ENCODE measurements around the gene MACF1. TPM values are rescaled to one million over a fixed set of nuclear protein-coding genes. Genes with fewer than 3 reads are reported as not detected.

MACF1 gene
- total RNA-seq, 1 experiment from 2014 or later = 103 TPM

DNA sequence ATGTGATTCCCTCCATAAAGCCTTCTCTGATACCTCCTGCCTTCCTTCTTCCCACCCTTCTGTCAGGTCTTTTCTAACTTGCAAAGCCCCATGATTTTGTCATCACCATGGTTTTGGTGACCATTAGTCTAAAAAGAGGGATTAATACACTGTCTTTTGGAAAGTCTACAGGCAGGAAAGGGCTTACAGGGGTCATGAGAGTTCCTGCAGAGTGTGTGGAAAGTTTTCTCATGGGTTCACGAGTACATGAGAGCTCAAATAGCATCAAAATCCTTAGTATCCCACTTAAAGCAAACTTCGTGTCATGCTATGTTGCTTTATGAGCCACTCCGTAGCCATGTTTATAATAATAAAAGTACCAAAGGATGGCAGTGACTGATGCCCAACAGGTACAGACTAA, 200.4 kb downstream of the MACF1 start:
- H3F3A ChIP-seq (ENCODE audit: low read length, unreplicated experiment) = peaks cover 5% of the 10 kb centered on the region
- no peaks in the 10 kb centered on the region for H3K36me3 ChIP-seq (ENCODE audit: low read depth, low read length)
- ChIA-PET CTCF (no interaction called here), POLR2A (ENCODE audit: unreplicated experiment) (no interaction called here)
- DNase-seq (no peak), ATAC-seq (no peak)
- 0 out of 2 replicates have a peak, but pooled peaks cover under 1% of the 10 kb centered on the region for H4K20me1 ChIP-seq (ENCODE audit: low read length)
- TF ChIP-seq EZH2phosphoT487 (IDR thresholded peaks at IDR 0.05; ENCODE audit: borderline replicate concordance, low read length) (no peak), EZH2 (IDR thresholded peaks at IDR 0.05; ENCODE audit: low read length, unreplicated experiment) (no peak)
- TF ChIP-seq, protein P1, sequence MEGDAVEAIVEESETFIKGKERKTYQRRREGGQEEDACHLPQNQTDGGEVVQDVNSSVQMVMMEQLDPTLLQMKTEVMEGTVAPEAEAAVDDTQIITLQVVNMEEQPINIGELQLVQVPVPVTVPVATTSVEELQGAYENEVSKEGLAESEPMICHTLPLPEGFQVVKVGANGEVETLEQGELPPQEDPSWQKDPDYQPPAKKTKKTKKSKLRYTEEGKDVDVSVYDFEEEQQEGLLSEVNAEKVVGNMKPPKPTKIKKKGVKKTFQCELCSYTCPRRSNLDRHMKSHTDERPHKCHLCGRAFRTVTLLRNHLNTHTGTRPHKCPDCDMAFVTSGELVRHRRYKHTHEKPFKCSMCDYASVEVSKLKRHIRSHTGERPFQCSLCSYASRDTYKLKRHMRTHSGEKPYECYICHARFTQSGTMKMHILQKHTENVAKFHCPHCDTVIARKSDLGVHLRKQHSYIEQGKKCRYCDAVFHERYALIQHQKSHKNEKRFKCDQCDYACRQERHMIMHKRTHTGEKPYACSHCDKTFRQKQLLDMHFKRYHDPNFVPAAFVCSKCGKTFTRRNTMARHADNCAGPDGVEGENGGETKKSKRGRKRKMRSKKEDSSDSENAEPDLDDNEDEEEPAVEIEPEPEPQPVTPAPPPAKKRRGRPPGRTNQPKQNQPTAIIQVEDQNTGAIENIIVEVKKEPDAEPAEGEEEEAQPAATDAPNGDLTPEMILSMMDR (conservative IDR thresholded peaks at IDR 0.05; ENCODE audit: low read depth, low read length) = no peak
- BruUV-seq (replicated peaks) = no TSS peak
- intact Hi-C loops (cut with micrococcal nuclease) = no loop called here
- H3K9me3 ChIP-seq (ENCODE audit: low read length) = no peaks in the 10 kb centered on the region
- H3K4me2 ChIP-seq (ENCODE audit: low read length) = no peak overlapping the region
- peaks cover 14% of the 10 kb centered on the region for H3K4me1 ChIP-seq (ENCODE audit: insufficient read depth, low read length)
- H3K9ac ChIP-seq (ENCODE audit: low read length) = no peak overlapping the region
- peaks cover 18% of the 10 kb centered on the region for H3K79me2 ChIP-seq (ENCODE audit: low read length)
- no peak overlapping the region for H2AFZ ChIP-seq (ENCODE audit: low read length)
- no peak overlapping the region for H3K4me3 ChIP-seq (ENCODE audit: low read length)
- H3K27ac ChIP-seq (ENCODE audit: low read length) = no peak overlapping the region
- H3K9me2 ChIP-seq (replicated peaks; ENCODE audit: low read length) = no peaks in the 10 kb centered on the region
- H3K27me3 ChIP-seq (ENCODE audit: low read length) = no peaks in the 10 kb centered on the region

DNA sequence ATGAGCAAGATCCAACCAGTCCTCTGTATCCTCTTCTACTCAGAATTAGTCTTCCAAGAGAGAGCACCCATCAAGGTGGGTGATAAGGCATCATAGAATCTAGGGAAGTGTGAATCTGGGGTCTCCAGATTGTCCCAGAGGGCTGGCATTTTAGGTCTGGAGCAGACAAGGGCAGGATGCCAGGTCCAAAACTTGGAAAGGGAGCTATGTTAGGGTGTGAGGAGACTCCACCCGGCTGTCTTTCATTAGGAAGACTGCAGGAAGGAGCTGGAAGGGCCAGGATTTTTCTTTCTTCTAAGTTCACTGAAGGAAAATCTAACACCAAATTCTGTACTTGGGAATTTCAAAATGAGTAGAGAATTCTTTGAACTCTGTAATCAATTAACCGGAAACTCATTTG, 200.9 kb downstream of the MACF1 start:
- ATAC-seq (no peak), DNase-seq (no peak)
- CTCF ChIA-PET = interaction anchor here (0.7 kb wide), 1 partner anchor 11 kb away, joined by 3 read pairs; no protein-coding TSS in a partner anchor
- Histone ChIP-seq H3K36me3 (ENCODE audit: low read depth, low read length) (no peaks in the 10 kb centered on the region), H3K9me3 (ENCODE audit: low read length) (no peaks in the 10 kb centered on the region), H4K20me1 (ENCODE audit: low read length) (peaks cover 5% of the 10 kb centered on the region; the same call in 1 of the 2 replicates), H3K27ac (ENCODE audit: low read length) (no peak overlapping the region), H3K4me3 (ENCODE audit: low read length) (no peak overlapping the region), H3K4me1 (ENCODE audit: insufficient read depth, low read length) (peaks cover 19% of the 10 kb centered on the region), H3K79me2 (ENCODE audit: low read length) (peaks cover 18% of the 10 kb centered on the region), H3K9me2 (replicated peaks; ENCODE audit: low read length) (no peaks in the 10 kb centered on the region), H3F3A (ENCODE audit: low read length, unreplicated experiment) (peaks cover 5% of the 10 kb centered on the region), H3K27me3 (ENCODE audit: low read length) (no peaks in the 10 kb centered on the region), H2AFZ (ENCODE audit: low read length) (no peak overlapping the region), H3K9ac (ENCODE audit: low read length) (no peak overlapping the region), H3K4me2 (ENCODE audit: low read length) (no peak overlapping the region)
- intact Hi-C loops (cut with micrococcal nuclease) = no loop called here
- no TSS peak for BruUV-seq (replicated peaks)
- POLR2A ChIA-PET (ENCODE audit: unreplicated experiment) = no interaction called here
- TF ChIP-seq, protein P1 (conservative IDR thresholded peaks at IDR 0.05; ENCODE audit: low read depth, low read length) = no peak
- TF ChIP-seq EZH2phosphoT487 (IDR thresholded peaks at IDR 0.05; ENCODE audit: borderline replicate concordance, low read length) (no peak), EZH2 (IDR thresholded peaks at IDR 0.05; ENCODE audit: low read length, unreplicated experiment) (no peak)

DNA sequence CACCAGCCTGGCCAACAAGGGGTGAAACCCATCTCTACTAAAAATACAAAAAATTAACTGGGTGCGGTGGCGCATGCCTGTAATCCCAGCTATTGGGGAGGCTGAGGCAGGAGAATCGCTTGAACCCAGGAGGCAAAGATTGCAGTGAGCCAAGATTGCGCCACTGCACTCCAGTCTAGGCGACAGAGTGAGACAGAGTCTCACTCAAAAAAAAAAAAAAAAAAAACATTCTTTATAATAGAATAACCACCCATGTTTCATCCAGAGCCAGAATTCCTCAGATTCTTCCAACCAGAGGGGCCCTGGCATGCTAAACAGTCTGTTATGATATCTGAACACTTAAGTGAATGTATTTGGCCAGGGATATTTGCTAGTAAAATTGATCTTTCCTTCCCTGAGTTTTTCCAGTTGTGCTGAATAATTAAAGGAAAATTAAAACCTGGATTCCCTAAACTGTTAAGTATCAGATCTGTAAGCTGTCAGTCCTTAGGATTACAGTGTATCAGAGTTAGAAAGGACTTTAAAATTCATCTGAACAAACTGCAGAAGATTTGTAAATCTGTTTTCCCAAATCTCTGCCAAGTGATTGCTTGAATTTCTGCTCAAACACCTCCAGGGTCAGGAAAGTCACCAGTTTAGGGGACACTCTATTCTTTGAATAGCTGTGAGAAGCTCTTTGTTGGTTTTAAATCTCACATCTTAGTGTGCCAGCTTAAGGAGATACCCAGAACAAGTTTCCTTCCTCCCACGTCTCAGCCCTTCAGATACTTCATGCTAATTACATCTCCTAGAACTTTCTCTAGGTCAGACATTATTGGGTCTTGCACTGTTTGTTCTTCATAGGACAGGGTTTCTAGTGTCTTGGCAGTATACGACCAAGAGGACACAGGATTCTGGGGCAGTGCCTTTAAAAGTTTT, 202.3 kb downstream of the MACF1 start:
- intact Hi-C loops (cut with micrococcal nuclease) = no loop called here
- Histone ChIP-seq H3K9ac (ENCODE audit: low read length) (no peak overlapping the region), H3K27ac (ENCODE audit: low read length) (no peak overlapping the region), H3K4me3 (ENCODE audit: low read length) (no peak overlapping the region), H3K9me2 (replicated peaks; ENCODE audit: low read length) (no peaks in the 10 kb centered on the region), H3K4me1 (ENCODE audit: insufficient read depth, low read length) (peaks cover 33% of the 10 kb centered on the region), H3K4me2 (ENCODE audit: low read length) (peak overlapping the region; percentile 99; the same call in 1 of the 2 replicates), H3K9me3 (ENCODE audit: low read length) (no peaks in the 10 kb centered on the region), H2AFZ (ENCODE audit: low read length) (no peak overlapping the region), H4K20me1 (ENCODE audit: low read length) (peaks cover 15% of the 10 kb centered on the region), H3K27me3 (ENCODE audit: low read length) (no peaks in the 10 kb centered on the region), H3K79me2 (ENCODE audit: low read length) (peaks cover 28% of the 10 kb centered on the region), H3F3A (ENCODE audit: low read length, unreplicated experiment) (peaks cover 5% of the 10 kb centered on the region), H3K36me3 (ENCODE audit: low read depth, low read length) (no peaks in the 10 kb centered on the region)
- ChIA-PET CTCF (no interaction called here), POLR2A (ENCODE audit: unreplicated experiment) (no interaction called here)
- DNase-seq (no peak), ATAC-seq (no peak)
- BruUV-seq (replicated peaks) = no TSS peak
- TF ChIP-seq EZH2phosphoT487 (IDR thresholded peaks at IDR 0.05; ENCODE audit: borderline replicate concordance, low read length) = no peak
- TF ChIP-seq, protein P1 (conservative IDR thresholded peaks at IDR 0.05; ENCODE audit: low read depth, low read length) = no peak
- TF ChIP-seq EZH2 (IDR thresholded peaks at IDR 0.05; ENCODE audit: low read length, unreplicated experiment) = no peak

Measured in PC-3 (cell line).